ENCODE results near the gene C14orf180. TPM values are rescaled to one million over a fixed set of nuclear protein-coding genes. Genes with fewer than 3 reads are reported as not detected.

C14orf180 gene
- total RNA-seq, 2 experiments from 2014 or later: not detected

GRCh38 chr14:104554088-104554607 is 25.4 kb upstream of the C14orf180 start:
- Mint-ChIP-seq H3K36me3 (no peaks in the 10 kb centered on the region), H3K27me3 (no peaks in the 10 kb centered on the region), H3K4me1 (no peaks in the 10 kb centered on the region), H3K9me3 (ENCODE audit: low read depth) (no peaks in the 10 kb centered on the region), H3K4me3 (no peak overlapping the region), H3K27ac (no peak overlapping the region)
- CTCF ChIA-PET: no interaction called here
- ATAC-seq (no peak), DNase-seq (no peak)

GRCh38 chr14:104554608-104555429 is 24.7 kb upstream of the C14orf180 start:
- Mint-ChIP-seq H3K27ac (no peak overlapping the region), H3K4me3 (no peak overlapping the region), H3K4me1 (no peaks in the 10 kb centered on the region), H3K27me3 (no peaks in the 10 kb centered on the region), H3K36me3 (no peaks in the 10 kb centered on the region), H3K9me3 (ENCODE audit: low read depth) (no peaks in the 10 kb centered on the region)
- no peak for DNase-seq
- ATAC-seq: no peak
- CTCF ChIA-PET: interaction anchor here (1.4 kb wide), 1 partner anchor 9 kb away, joined by 4 read pairs; no protein-coding TSS in a partner anchor

GRCh38 chr14:104555430-104556255 is 23.9 kb upstream of the C14orf180 start:
- no peaks in the 10 kb centered on the region for H3K36me3 Mint-ChIP-seq
- H3K4me1 Mint-ChIP-seq: no peaks in the 10 kb centered on the region
- CTCF ChIA-PET: interaction anchor here (1.4 kb wide), 1 partner anchor 8 kb away, joined by 4 read pairs; no protein-coding TSS in a partner anchor
- no peak overlapping the region for H3K27ac Mint-ChIP-seq
- DNase-seq (no peak), ATAC-seq (no peak)
- H3K9me3 Mint-ChIP-seq (ENCODE audit: low read depth): no peaks in the 10 kb centered on the region
- no peak overlapping the region for H3K4me3 Mint-ChIP-seq
- no peaks in the 10 kb centered on the region for H3K27me3 Mint-ChIP-seq

GRCh38 chr14:104556256-104557021 is 23.1 kb upstream of the C14orf180 start:
- Mint-ChIP-seq H3K36me3 (no peaks in the 10 kb centered on the region), H3K9me3 (ENCODE audit: low read depth) (no peaks in the 10 kb centered on the region), H3K4me3 (no peak overlapping the region), H3K27ac (no peak overlapping the region), H3K4me1 (no peaks in the 10 kb centered on the region), H3K27me3 (no peaks in the 10 kb centered on the region)
- CTCF ChIA-PET: no interaction called here
- no peak for DNase-seq
- no peak for ATAC-seq

GRCh38 chr14:104557086-104557485 is 22.5 kb upstream of the C14orf180 start:
- no peaks in the 10 kb centered on the region for H3K36me3 Mint-ChIP-seq
- ATAC-seq (no peak), DNase-seq (no peak)
- H3K9me3 Mint-ChIP-seq (ENCODE audit: low read depth): no peaks in the 10 kb centered on the region
- no peaks in the 10 kb centered on the region for H3K4me1 Mint-ChIP-seq
- no peaks in the 10 kb centered on the region for H3K27me3 Mint-ChIP-seq
- no peak overlapping the region for H3K27ac Mint-ChIP-seq
- CTCF ChIA-PET: no interaction called here
- H3K4me3 Mint-ChIP-seq: no peak overlapping the region

GRCh38 chr14:104557766-104558165 is 21.8 kb upstream of the C14orf180 start:
- Mint-ChIP-seq H3K9me3 (ENCODE audit: low read depth) (no peaks in the 10 kb centered on the region), H3K27ac (no peak overlapping the region), H3K4me1 (no peaks in the 10 kb centered on the region), H3K36me3 (no peaks in the 10 kb centered on the region), H3K4me3 (no peak overlapping the region), H3K27me3 (no peaks in the 10 kb centered on the region)
- ATAC-seq (no peak), DNase-seq (no peak)
- CTCF ChIA-PET: no interaction called here

- H3K9me3 Mint-ChIP-seq (ENCODE audit: low read depth): no peaks in the 10 kb centered on the region
- DNase-seq: no peak
- H3K36me3 Mint-ChIP-seq: no peaks in the 10 kb centered on the region
- no peak for ATAC-seq
- no peaks in the 10 kb centered on the region for H3K27me3 Mint-ChIP-seq
- H3K4me3 Mint-ChIP-seq: no peak overlapping the region
- CTCF ChIA-PET: no interaction called here
- no peak overlapping the region for H3K27ac Mint-ChIP-seq
- no peaks in the 10 kb centered on the region for H3K4me1 Mint-ChIP-seq
These were observed 21.1 kb upstream of the C14orf180 start for GRCh38 chr14:104558231-104559027.

GRCh38 chr14:104559028-104559803 is 20.3 kb upstream of the C14orf180 start:
- no peak overlapping the region for H3K4me3 Mint-ChIP-seq

GRCh38 chr14:104559804-104560585 is 19.6 kb upstream of the C14orf180 start:
- no peak overlapping the region for H3K4me3 Mint-ChIP-seq
- no peaks in the 10 kb centered on the region for H3K36me3 Mint-ChIP-seq
- CTCF ChIA-PET: no interaction called here
- no peak for DNase-seq
- peaks cover 4% of the 10 kb centered on the region for H3K27me3 Mint-ChIP-seq
- no peaks in the 10 kb centered on the region for H3K4me1 Mint-ChIP-seq
- H3K9me3 Mint-ChIP-seq (ENCODE audit: low read depth): no peaks in the 10 kb centered on the region
- no peak overlapping the region for H3K27ac Mint-ChIP-seq
- ATAC-seq: no peak

More at GRCh38 chr14:104559028-104559803, 20.3 kb upstream of the C14orf180 start:
- ATAC-seq: no peak
- Mint-ChIP-seq H3K27me3 (no peaks in the 10 kb centered on the region), H3K27ac (no peak overlapping the region), H3K36me3 (no peaks in the 10 kb centered on the region), H3K9me3 (ENCODE audit: low read depth) (no peaks in the 10 kb centered on the region), H3K4me1 (no peaks in the 10 kb centered on the region)
- DNase-seq: no peak
- CTCF ChIA-PET: no interaction called here

- no peaks in the 10 kb centered on the region for H3K4me1 Mint-ChIP-seq
- CTCF ChIA-PET: no interaction called here
- ATAC-seq (no peak), DNase-seq (no peak)
- H3K4me3 Mint-ChIP-seq: no peak overlapping the region
- peaks cover 5% of the 10 kb centered on the region for H3K27me3 Mint-ChIP-seq
- H3K27ac Mint-ChIP-seq: no peak overlapping the region
- no peaks in the 10 kb centered on the region for H3K36me3 Mint-ChIP-seq
- H3K9me3 Mint-ChIP-seq (ENCODE audit: low read depth): no peaks in the 10 kb centered on the region
These were observed 19.0 kb upstream of the C14orf180 start for GRCh38 chr14:104560586-104560945.

GRCh38 chr14:104561124-104561557 is 18.4 kb upstream of the C14orf180 start:
- Mint-ChIP-seq H3K4me3 (no peak overlapping the region), H3K4me1 (no peaks in the 10 kb centered on the region), H3K9me3 (ENCODE audit: low read depth) (no peaks in the 10 kb centered on the region), H3K27me3 (peaks cover 5% of the 10 kb centered on the region), H3K36me3 (no peaks in the 10 kb centered on the region), H3K27ac (no peak overlapping the region)
- DNase-seq: no peak
- ATAC-seq: no peak
- CTCF ChIA-PET: no interaction called here

All from activated CD8-positive, alpha-beta memory T cell treated with anti-CD3 and anti-CD28 coated beads, Interleukin-2, amount 10 ng/mL, durations not matched to agents 7 days and 5 days (primary cell).